Neural cell (in vitro differentiated cells): ENCODE results near the gene CLEC16A.

ENCODE experiments used
- CTCF ChIP-seq: fragments of 450-650 bp; IDR thresholded peaks from 2 replicates; pipeline ENCODE4 v1.5.1; 2014; ENCODE audit warnings: antibody characterized with exemption, mild to moderate bottlenecking, moderate library complexity; ENCODE audit not compliant: poor library complexity, severe bottlenecking
- EP300 ChIP-seq: fragments of 450-650 bp; conservative IDR thresholded peaks from 2 replicates; pipeline ENCODE4 v1.6.1; 2014; ENCODE audit warnings: antibody characterized with exemption, mild to moderate bottlenecking, moderate library complexity; ENCODE audit not compliant: poor library complexity, severe bottlenecking

- no peak for TF ChIP-seq CTCF
- TF ChIP-seq EP300, result no peak
These were observed 264.7 kb downstream of the CLEC16A start for GRCh38 chr16:11208916-11209665.
